Adrenal gland (tissue), 12 donors: ENCODE data around the gene SMAD3. TPM values are rescaled to one million over a fixed set of nuclear protein-coding genes. Genes with fewer than 3 reads are reported as not detected.
"Not testable (repeated sequence)": the region's sequence is repeated elsewhere in the genome, so short reads cannot be mapped to it uniquely, and the experiment has no call there.

ENCODE experiments used
- DNase-seq, 7 donors: peaks; one replicate each; pipeline ENCODE4 v3.0.0-alpha.2; 2019 to 2020
- H3K27ac ChIP-seq, 5 donors: fragments of 200-600 bp; sonication (generic) in 4 of 5; 1 replicate in 3 of 5; 2 replicates in 2 of 5; pipeline versions ENCODE4 v1.5.1 to v1.8.0; 2016 to 2020; ENCODE audit warnings: mild to moderate bottlenecking in 1 of 5
- H3K27me3 ChIP-seq: fragments of 200-600 bp; 2 replicates; pipeline ENCODE4 v1.8.0; 2021
- H3K36me3 ChIP-seq, 2 donors: fragments of 200-600 bp; replicated peaks in 1 of 2; 1 replicate in 1 of 2; 2 replicates in 1 of 2; pipeline versions ENCODE4 v1.5.1 to v1.8.0; 2018 to 2022
- H3K4me1 ChIP-seq, 2 donors: fragments of 200-600 bp; replicated peaks in 1 of 2; 1 replicate in 1 of 2; 2 replicates in 1 of 2; pipeline versions ENCODE4 v1.5.1 to v1.8.0; 2018 to 2021
- H3K4me3 ChIP-seq, 4 donors: fragments of 200-600 bp; sonication (generic) in 3 of 4; one replicate each; pipeline ENCODE4 v1.5.1; 2016 to 2018
- H3K9me3 ChIP-seq, 3 donors: fragments of 200-600 bp; sonication (generic) in 1 of 3; replicated peaks in 1 of 3; 1 replicate in 2 of 3; 2 replicates in 1 of 3; pipeline versions ENCODE4 v1.5.1 to v1.8.0; 2016 to 2021
- POLR2A ChIP-seq, 2 donors: fragments of 450-650 bp; IDR thresholded peaks; one replicate each; pipeline ENCODE4 v1.6.1; 2017; ENCODE audit warnings: antibody characterized with exemption in 2 of 2, mild to moderate bottlenecking in 2 of 2, moderate library complexity in 1 of 2
- WGBS, 4 donors: extraction: QIAGEN DNeasy Blood & Tissue Kit in 2 of 4; methylation state at CpG; one replicate each; pipeline versions ENCODE4 v1.1.5 to v1.1.7; 2013 to 2017; 5-methylcytosine and 5-hydroxymethylcytosine counted together
- intact Hi-C, 2 donors: fragments of 100-400 bp; cut with DNase I; formaldehyde crosslinking; loops; one replicate each; pipeline versions ENCODE4 v1.14.1 to v1.15.0; 2022 to 2023
- polyA plus RNA-seq, 3 donors: library from polyadenylated mRNA; stranded (reverse); fragments of 200-250 nt in 2 of 3; fragments of 350-450 nt in 1 of 3; fragmentation: Illumina TruSeq in 1 of 3; extraction: RNeasy Lipid Tissue Mini Kit (QIAGEN cat#74804) in 1 of 3; gene quantifications; one replicate each; pipeline ENCODE4 v1.2.3, GENCODE V29; 2013 to 2014
- total RNA-seq, 9 donors: library from RNA; depleted of rRNA in 4 of 9; stranded (reverse); fragments of >200 nt in 4 of 9; fragments of 120-200 nt in 1 of 9; fragmentation: NEBNext Ultra II Directional in 1 of 9; extraction: Animal tissue kit (Norgen Biotek cat#: 25700) in 1 of 9; gene quantifications; one replicate each; pipeline versions ENCODE4 v1.1.0 to v1.2.4, GENCODE V29; 2013 to 2023
- TF ChIP-seq, protein P1 (sequence below), 6 experiments: fragments of 450-650 bp in 4 of 6; fragments of 200-600 bp in 2 of 6; sonication (generic) in 1 of 6; IDR thresholded peaks; 1 replicate in 5 of 6; 2 replicates in 1 of 6; pipeline versions ENCODE4 v1.5.1 to v1.8.0; 2016 to 2021; ENCODE audit warnings: antibody characterized with exemption in 6 of 6, mild to moderate bottlenecking in 2 of 6, moderate library complexity in 1 of 6
- donor health status: healthy with polysubstance abuse.
- donor health status: Bipolar disorder and iron deficiency.
- donor health status: DM: yes; HTN: yes; CAD: no.
- donor health status: DM: no; HTN: no; CAD: no.
- donor health status: DM: no; HTN: no; CAD: no.
- donor health status: DM: yes; HTN: yes; CAD: no.

The SMAD3 gene
- total and polyA plus RNA-seq, 12 donors = 6.4 to 92.0 (median 8.0) TPM

DNA sequence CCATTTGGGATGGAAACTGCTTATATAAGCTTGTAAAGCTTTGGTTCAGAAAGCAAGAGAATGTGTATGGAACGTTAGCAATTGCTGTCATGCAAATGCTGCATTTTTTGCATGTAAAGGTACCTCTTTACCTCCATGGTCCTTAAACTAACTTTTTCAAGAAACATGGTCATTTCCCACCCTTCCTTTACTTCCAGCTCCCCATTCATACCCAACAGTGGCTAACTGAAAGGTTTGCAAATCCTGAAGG lies 84.3 kb downstream of the SMAD3 start:
- Histone ChIP-seq H3K4me3 (peak overlapping the region in 1 of 4 donors; percentile 42), H3K27me3 (no peaks in the 10 kb centered on the region), H3K4me1 (peaks cover 17 to 40% of the 10 kb centered on the region in 2 donors), H3K9me3 (no peaks in the 10 kb centered on the region), H3K27ac (peak overlapping the region in 3 of 5 donors; percentile 72 to 85 (median 78)), H3K36me3 (no peaks in the 10 kb centered on the region)
- intact Hi-C loops = no loop called here
- no peak for TF ChIP-seq POLR2A (IDR thresholded peaks at IDR 0.05)
- TF ChIP-seq, protein P1, sequence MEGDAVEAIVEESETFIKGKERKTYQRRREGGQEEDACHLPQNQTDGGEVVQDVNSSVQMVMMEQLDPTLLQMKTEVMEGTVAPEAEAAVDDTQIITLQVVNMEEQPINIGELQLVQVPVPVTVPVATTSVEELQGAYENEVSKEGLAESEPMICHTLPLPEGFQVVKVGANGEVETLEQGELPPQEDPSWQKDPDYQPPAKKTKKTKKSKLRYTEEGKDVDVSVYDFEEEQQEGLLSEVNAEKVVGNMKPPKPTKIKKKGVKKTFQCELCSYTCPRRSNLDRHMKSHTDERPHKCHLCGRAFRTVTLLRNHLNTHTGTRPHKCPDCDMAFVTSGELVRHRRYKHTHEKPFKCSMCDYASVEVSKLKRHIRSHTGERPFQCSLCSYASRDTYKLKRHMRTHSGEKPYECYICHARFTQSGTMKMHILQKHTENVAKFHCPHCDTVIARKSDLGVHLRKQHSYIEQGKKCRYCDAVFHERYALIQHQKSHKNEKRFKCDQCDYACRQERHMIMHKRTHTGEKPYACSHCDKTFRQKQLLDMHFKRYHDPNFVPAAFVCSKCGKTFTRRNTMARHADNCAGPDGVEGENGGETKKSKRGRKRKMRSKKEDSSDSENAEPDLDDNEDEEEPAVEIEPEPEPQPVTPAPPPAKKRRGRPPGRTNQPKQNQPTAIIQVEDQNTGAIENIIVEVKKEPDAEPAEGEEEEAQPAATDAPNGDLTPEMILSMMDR (IDR thresholded peaks at IDR 0.05) = no peak
- 78 to 94% (median 90%) methylated on average over 1 of the region's 1 CpG for WGBS, 4 donors
- no peak for DNase-seq

DNA sequence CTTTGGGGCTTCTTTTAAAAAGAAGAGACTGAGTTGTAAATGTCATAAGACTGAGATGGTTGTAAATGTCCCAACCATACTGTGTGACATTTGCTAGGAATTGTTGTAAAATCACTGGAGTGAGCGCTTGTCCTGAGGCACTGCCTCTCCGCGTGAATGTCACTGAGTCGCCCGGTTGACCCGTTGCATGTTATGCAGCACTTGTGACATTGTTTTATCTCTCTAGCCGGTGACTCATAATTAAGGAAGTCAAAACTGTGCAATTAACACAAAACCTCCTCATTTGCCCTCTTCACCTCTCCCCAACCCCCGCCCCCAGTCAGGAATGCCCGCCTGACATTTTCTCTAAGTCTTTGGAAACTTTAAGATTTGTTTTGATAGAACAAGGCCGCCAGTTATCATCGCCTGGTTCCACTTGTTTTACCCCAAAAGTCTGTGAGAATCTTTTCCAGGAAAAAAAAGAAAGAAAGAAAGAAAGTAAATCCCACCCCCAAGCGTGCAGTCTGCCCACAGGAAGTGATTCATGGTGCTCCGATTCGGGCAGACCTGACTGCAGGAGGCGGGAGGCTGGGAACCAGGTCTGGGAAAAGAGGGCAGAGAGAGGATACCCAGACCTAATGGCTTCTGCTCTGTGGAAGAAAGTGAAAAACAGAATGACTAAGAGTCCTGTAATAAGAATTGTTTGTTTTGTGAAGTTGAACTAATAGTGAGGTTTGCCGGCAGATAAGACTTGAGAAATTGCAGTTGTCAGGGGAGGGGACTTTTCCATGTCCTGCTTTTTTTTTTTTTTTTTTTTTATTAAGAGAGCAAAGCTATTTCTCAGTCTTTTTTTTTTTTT lies 84.8 kb downstream of the SMAD3 start:
- Histone ChIP-seq H3K27ac (peak overlapping the region in 3 of 5 donors; percentile 72 to 85 (median 78)), H3K27me3 (no peaks in the 10 kb centered on the region), H3K4me1 (peaks cover 17 to 36% of the 10 kb centered on the region in 2 donors), H3K36me3 (no peaks in the 10 kb centered on the region), H3K4me3 (peak overlapping the region in 1 of 4 donors; percentile 42), H3K9me3 (no peaks in the 10 kb centered on the region)
- DNase-seq = peak; percentile 53 to 89 (median 81)
- peak in 1 of 2 donors; percentile 36 for TF ChIP-seq POLR2A (IDR thresholded peaks at IDR 0.05)
- TF ChIP-seq, protein P1 (IDR thresholded peaks at IDR 0.05) = no peak
- 23 to 37% (median 26%) methylated on average over 16 of the region's 16 CpGs for WGBS, 4 donors
- intact Hi-C loops = no loop called here

DNA sequence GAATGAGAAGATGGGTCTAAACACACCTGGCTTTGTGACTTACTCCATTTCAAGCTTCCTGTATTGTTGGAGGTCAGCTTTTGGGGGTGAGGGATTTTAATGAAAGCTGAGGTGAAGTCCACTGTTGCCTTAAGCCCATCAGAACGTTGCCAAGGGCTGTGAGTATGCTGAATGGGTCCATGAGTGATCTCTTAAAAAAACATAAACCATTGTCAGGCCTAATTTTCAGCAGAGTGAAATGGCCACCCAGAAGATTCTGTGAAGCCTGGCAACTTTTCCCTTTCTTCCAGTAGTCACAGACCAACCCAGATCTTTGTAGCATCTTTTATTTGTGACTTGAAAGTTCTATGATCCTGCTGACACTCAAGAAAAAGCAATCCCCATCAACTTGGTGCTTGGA lies 87.0 kb downstream of the SMAD3 start:
- no peaks in the 10 kb centered on the region for H3K9me3 ChIP-seq
- no peaks in the 10 kb centered on the region for H3K36me3 ChIP-seq
- no peaks in the 10 kb centered on the region for H3K27me3 ChIP-seq
- intact Hi-C loops = no loop called here
- no peak for TF ChIP-seq POLR2A (IDR thresholded peaks at IDR 0.05)
- TF ChIP-seq, protein P1 (IDR thresholded peaks at IDR 0.05) = no peak
- H3K4me3 ChIP-seq = no peak overlapping the region
- no peak overlapping the region for H3K27ac ChIP-seq
- 83 to 93% (median 86%) methylated on average over 1 of the region's 1 CpG for WGBS, 4 donors
- no peak for DNase-seq
- peaks cover 12 to 19% of the 10 kb centered on the region in 2 donors for H3K4me1 ChIP-seq

DNA sequence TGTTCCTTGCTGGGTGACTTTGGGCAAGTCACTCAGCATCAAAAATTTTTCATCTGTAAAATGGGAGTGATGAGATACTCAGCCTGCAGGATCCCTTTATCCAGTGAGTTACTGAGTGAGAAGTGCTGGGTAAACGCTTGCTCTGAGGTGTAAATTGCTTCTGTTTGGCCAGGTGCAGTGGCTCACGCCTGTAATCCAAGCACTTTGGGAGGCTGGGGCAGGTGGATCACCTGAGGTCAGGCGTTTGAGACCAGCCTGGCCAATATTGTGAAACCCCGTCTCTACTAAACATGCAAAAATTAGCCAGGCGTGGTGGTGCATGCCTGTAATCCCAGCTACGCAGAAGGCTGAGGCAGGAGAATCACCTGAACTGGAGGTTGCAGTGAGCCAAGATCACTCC lies 87.6 kb downstream of the SMAD3 start:
- H3K9me3 ChIP-seq, H3K36me3 ChIP-seq, H3K27me3 ChIP-seq, H3K4me3 ChIP-seq, DNase-seq, intact Hi-C loops, H3K27ac ChIP-seq: not testable (repeated sequence)
- peaks cover 12 to 23% of the 10 kb centered on the region in 2 donors for H3K4me1 ChIP-seq
- 94 to 100% (median 97%) methylated on average over 2 to 6 of the region's 6 CpGs for WGBS, 4 donors

DNA sequence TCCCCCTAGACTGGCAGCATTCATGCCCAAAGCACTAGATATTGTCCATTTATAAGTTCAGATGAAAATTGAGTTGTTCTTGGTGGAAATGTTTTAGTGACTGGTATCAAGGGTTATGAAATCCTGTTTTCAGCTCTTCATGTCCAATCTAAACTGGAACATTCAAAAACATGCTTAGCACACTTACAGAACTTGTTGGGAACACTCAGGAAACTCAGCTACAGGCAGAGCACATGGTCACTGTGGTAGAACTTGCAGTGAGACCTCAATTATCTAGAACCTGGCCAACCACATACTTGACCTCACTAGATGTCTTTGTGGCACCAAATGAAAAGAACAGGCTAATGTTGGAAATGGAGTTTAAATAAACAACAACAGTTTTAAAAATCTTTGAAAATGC lies 88.8 kb downstream of the SMAD3 start:
- Histone ChIP-seq H3K4me3 (no peak overlapping the region), H3K27me3 (no peaks in the 10 kb centered on the region), H3K36me3 (no peaks in the 10 kb centered on the region), H3K27ac (no peak overlapping the region), H3K9me3 (no peaks in the 10 kb centered on the region), H3K4me1 (peaks cover 8 to 23% of the 10 kb centered on the region in 2 donors)
- TF ChIP-seq POLR2A (IDR thresholded peaks at IDR 0.05) = no peak
- TF ChIP-seq, protein P1 (IDR thresholded peaks at IDR 0.05) = no peak
- DNase-seq = no peak
- intact Hi-C loops = no loop called here
